ENCODE measurements around the gene TTLL4.

The TTLL4 gene

GRCh38 chr2:218722419-218722818 lies 11.8 kb downstream of the TTLL4 start:
- no peak for DNase-seq (ENCODE audit: low read depth)
- TF ChIP-seq MAX (IDR thresholded peaks at IDR 0.05; ENCODE audit: low read depth, low read length) = no peak
- TF ChIP-seq CTCF (IDR thresholded peaks at IDR 0.05; ENCODE audit: low read depth, low read length) = no peak
- TF ChIP-seq POLR2A (IDR thresholded peaks at IDR 0.05; ENCODE audit: extremely low read depth, insufficient read length) = no peak
- no peak for TF ChIP-seq MYC (IDR thresholded peaks at IDR 0.05; ENCODE audit: low read depth, low read length)

GRCh38 chr2:218722876-218723785 lies 12.5 kb downstream of the TTLL4 start:
- H3K4me3 ChIP-seq (ENCODE audit: low read depth, low read length) = no peak overlapping the region
- DNase-seq (ENCODE audit: low read depth) = peak; percentile 61
- TF ChIP-seq POLR2A (IDR thresholded peaks at IDR 0.05; ENCODE audit: extremely low read depth, insufficient read length) = no peak
- TF ChIP-seq CTCF (IDR thresholded peaks at IDR 0.05; ENCODE audit: low read depth, low read length) = no peak
- TF ChIP-seq MYC (IDR thresholded peaks at IDR 0.05; ENCODE audit: low read depth, low read length) = no peak
- no peak for TF ChIP-seq MAX (IDR thresholded peaks at IDR 0.05; ENCODE audit: low read depth, low read length)

More at GRCh38 chr2:218722419-218722818, 11.8 kb downstream of the TTLL4 start:
- H3K4me3 ChIP-seq (ENCODE audit: low read depth, low read length) = no peak overlapping the region

- no peak for TF ChIP-seq MYC (IDR thresholded peaks at IDR 0.05; ENCODE audit: low read depth, low read length)
- DNase-seq (ENCODE audit: low read depth) = no peak
- H3K4me3 ChIP-seq (ENCODE audit: low read depth, low read length) = no peak overlapping the region
Observed at GRCh38 chr2:218726004-218726574, 15.5 kb downstream of the TTLL4 start.

- TF ChIP-seq CTCF (IDR thresholded peaks at IDR 0.05; ENCODE audit: low read depth, low read length) = peak; percentile 42
- no peak for TF ChIP-seq MYC (IDR thresholded peaks at IDR 0.05; ENCODE audit: low read depth, low read length)
- TF ChIP-seq POLR2A (IDR thresholded peaks at IDR 0.05; ENCODE audit: extremely low read depth, insufficient read length) = no peak
- no peak for TF ChIP-seq MAX (IDR thresholded peaks at IDR 0.05; ENCODE audit: low read depth, low read length)
- H3K4me3 ChIP-seq (ENCODE audit: low read depth, low read length) = no peak overlapping the region
- DNase-seq (ENCODE audit: low read depth) = peak; percentile 66
Observed at GRCh38 chr2:218727502-218728165, 17.0 kb downstream of the TTLL4 start.

GRCh38 chr2:218729640-218730039 lies 19.0 kb downstream of the TTLL4 start:
- no peak for DNase-seq (ENCODE audit: low read depth)
- no peak for TF ChIP-seq MAX (IDR thresholded peaks at IDR 0.05; ENCODE audit: low read depth, low read length)
- TF ChIP-seq MYC (IDR thresholded peaks at IDR 0.05; ENCODE audit: low read depth, low read length) = no peak
- TF ChIP-seq POLR2A (IDR thresholded peaks at IDR 0.05; ENCODE audit: extremely low read depth, insufficient read length) = no peak
- TF ChIP-seq CTCF (IDR thresholded peaks at IDR 0.05; ENCODE audit: low read depth, low read length) = no peak
- no peak overlapping the region for H3K4me3 ChIP-seq (ENCODE audit: low read depth, low read length)

All from NB4 (cell line).